Hematopoietic multipotent progenitor cell treated with erythropoietin and hydrocortisone succinate and interleukin-3 and kit ligand, for 4 days (in vitro differentiated cells): ENCODE data around the gene NDUFAF4.

Experiments used
- DNase-seq: peaks from one replicate; pipeline ENCODE4 v3.0.0-alpha.2; 2015

The NDUFAF4 gene

GRCh38 chr6:96897396-96898240 is at the start of gene NDUFAF4:
TSS of gene NDUFAF4 (minus strand) at chr6:96897891. CDS start at chr6:96897801, 90 bp downstream.
- DNase-seq = peak; percentile 98

GRCh38 chr6:96947055-96947454 is 49.4 kb upstream of the NDUFAF4 start:
- no peak for DNase-seq

GRCh38 chr6:96943555-96944215 is 46.0 kb upstream of the NDUFAF4 start:
- DNase-seq = no peak

- DNase-seq = no peak
These were observed 45.0 kb upstream of the NDUFAF4 start for GRCh38 chr6:96942676-96943075.

GRCh38 chr6:96940322-96940721 is 42.6 kb upstream of the NDUFAF4 start:
- DNase-seq = peak; percentile 11

- peak; percentile 69 for DNase-seq
These were observed 41.5 kb upstream of the NDUFAF4 start for GRCh38 chr6:96939007-96939805.

GRCh38 chr6:96934087-96934486 is 36.4 kb upstream of the NDUFAF4 start:
- no peak for DNase-seq

GRCh38 chr6:96931198-96931597 is 33.5 kb upstream of the NDUFAF4 start:
- no peak for DNase-seq

GRCh38 chr6:96929741-96930140 is 32.0 kb upstream of the NDUFAF4 start:
- DNase-seq = no peak

- no peak for DNase-seq
These were observed 30.0 kb upstream of the NDUFAF4 start for GRCh38 chr6:96927660-96928059.

- peak; percentile 24 for DNase-seq
These were observed 28.7 kb upstream of the NDUFAF4 start for GRCh38 chr6:96926425-96926824.

GRCh38 chr6:96925290-96925687 is 27.6 kb upstream of the NDUFAF4 start:
- DNase-seq = no peak

- peak; percentile 47 for DNase-seq
These were observed 26.3 kb upstream of the NDUFAF4 start for GRCh38 chr6:96923871-96924493.

- no peak for DNase-seq
These were observed 25.7 kb upstream of the NDUFAF4 start for GRCh38 chr6:96923400-96923799.

GRCh38 chr6:96917098-96917497 is 19.4 kb upstream of the NDUFAF4 start:
- DNase-seq = peak; percentile 56

GRCh38 chr6:96913621-96914020 is 15.9 kb upstream of the NDUFAF4 start:
- no peak for DNase-seq

- no peak for DNase-seq
These were observed 14.1 kb upstream of the NDUFAF4 start for GRCh38 chr6:96911751-96912150.

GRCh38 chr6:96911171-96911570 is 13.5 kb upstream of the NDUFAF4 start:
- no peak for DNase-seq

- no peak for DNase-seq
These were observed 12.1 kb upstream of the NDUFAF4 start for GRCh38 chr6:96909811-96910210.

GRCh38 chr6:96907498-96907897 is 9.8 kb upstream of the NDUFAF4 start:
- DNase-seq = no peak

- DNase-seq = no peak
These were observed 3.2 kb upstream of the NDUFAF4 start for GRCh38 chr6:96900873-96901272.

GRCh38 chr6:96899451-96899998 is 1.8 kb upstream of the NDUFAF4 start:
- DNase-seq = no peak

- DNase-seq = peak; percentile 33
These were observed 1.3 kb upstream of the NDUFAF4 start for GRCh38 chr6:96899019-96899418.
